Keratinocyte (primary cell): Measurements from ENCODE around the gene RELL2. TPM values are rescaled to one million over a fixed set of nuclear protein-coding genes. Genes with fewer than 3 reads are reported as not detected.
A peak's percentile ranks its signal among the peaks of the same experiment; 100 is the strongest.

Experiments
- DNase-seq: peaks from one replicate; pipeline ENCODE4 v3.0.0-alpha.2; 2011; ENCODE audit warnings: low read depth, missing footprints, low spot score
- FAIRE-seq: peaks from 2 replicates; lab custom pipeline; 2011; peaks lifted over from hg19 to GRCh38; lab: Jason Lieb, UNC
- H2AFZ ChIP-seq: 2 replicates; pipeline ENCODE4 v1.6.0; 2012; ENCODE audit warnings: low read length, control low read depth, inconsistent platforms; ENCODE audit not compliant: control insufficient read depth
- H3K27ac ChIP-seq: 2 replicates; pipeline ENCODE4 v1.5.1; 2011; ENCODE audit warnings: low read length; ENCODE audit not compliant: control insufficient read depth, insufficient read depth
- H3K27me3 ChIP-seq: 3 replicates; pipeline ENCODE4 v1.6.0; 2011; ENCODE audit warnings: low read length; ENCODE audit not compliant: control insufficient read depth, insufficient read depth; ENCODE audit errors: extremely low read depth
- H3K36me3 ChIP-seq, 2 experiments: 2 replicates in 1 of 2; 3 replicates in 1 of 2; pipeline ENCODE4 v1.5.1; 2011; ENCODE audit warnings: low read length in 2 of 2, mild to moderate bottlenecking in 1 of 2; ENCODE audit not compliant: control insufficient read depth in 2 of 2, insufficient read depth in 2 of 2; ENCODE audit errors: extremely low read depth in 1 of 2
- H3K4me1 ChIP-seq: 3 replicates; pipeline ENCODE4 v1.5.1; 2011; ENCODE audit warnings: low read length; ENCODE audit not compliant: control insufficient read depth, insufficient read depth; ENCODE audit errors: extremely low read depth
- H3K4me2 ChIP-seq: 3 replicates; pipeline ENCODE4 v1.6.0; 2011; ENCODE audit warnings: low read depth, low read length; ENCODE audit not compliant: control insufficient read depth, insufficient read depth; ENCODE audit errors: extremely low read depth
- H3K4me3 ChIP-seq, 3 experiments: fragments of 200-600 bp in 1 of 3; sonication (generic) in 1 of 3; 2 replicates in 2 of 3; 3 replicates in 1 of 3; pipeline ENCODE4 v1.5.1; 2011 to 2016; ENCODE audit warnings: low read length in 3 of 3, mild to moderate bottlenecking in 3 of 3, control low read depth in 2 of 3, inconsistent platforms in 1 of 3, low read depth in 1 of 3, mixed read lengths in 1 of 3, mixed run types in 1 of 3, moderate library complexity in 1 of 3; ENCODE audit not compliant: control insufficient read depth in 2 of 3, insufficient read depth in 2 of 3; ENCODE audit errors: extremely low read depth in 1 of 3
- H3K79me2 ChIP-seq: 2 replicates; pipeline ENCODE4 v1.6.0; 2012; ENCODE audit warnings: low read length; ENCODE audit not compliant: control insufficient read depth, insufficient read depth
- H3K9ac ChIP-seq: 3 replicates; pipeline ENCODE4 v1.6.0; 2011; ENCODE audit warnings: low read length; ENCODE audit not compliant: control insufficient read depth, insufficient read depth; ENCODE audit errors: extremely low read depth
- H3K9me1 ChIP-seq: 3 replicates; pipeline ENCODE4 v1.6.0; 2011; ENCODE audit warnings: low read length; ENCODE audit not compliant: control insufficient read depth, insufficient read depth; ENCODE audit errors: extremely low read depth
- H3K9me3 ChIP-seq: 2 replicates; pipeline ENCODE4 v1.5.1; 2012; ENCODE audit warnings: low read depth, low read length; ENCODE audit not compliant: control insufficient read depth
- H4K20me1 ChIP-seq: 3 replicates; pipeline ENCODE4 v1.6.0; 2011; ENCODE audit warnings: low read length; ENCODE audit not compliant: control insufficient read depth, insufficient read depth; ENCODE audit errors: extremely low read depth
- EZH2 ChIP-seq: IDR thresholded peaks from one replicate; pipeline ENCODE4 v1.6.1; 2012; ENCODE audit warnings: inconsistent platforms, mild to moderate bottlenecking, low read length, moderate library complexity
- dilution Hi-C: fragments of 300-500 bp; cut with MboI; formaldehyde crosslinking; loops from one replicate; pipeline ENCODE4 v1.7.0; 2020; ENCODE audit warnings: low sequenced_read_pairs; ENCODE audit not compliant: extremely low pct_ligation_motif_present
- polyA plus RNA-seq, 5 experiments: library from polyadenylated mRNA; depleted of rRNA in 3 of 5; stranded (reverse) in 3 of 5; stranded (forward) in 1 of 5; unstranded in 1 of 5; fragments of >200 nt; gene quantifications; 1 replicate in 1 of 5; 2 replicates in 3 of 5; 3 replicates in 1 of 5; pipeline versions ENCODE4 v1.2.1 to v1.2.3, GENCODE V29; 2011 to 2012; ENCODE audit warnings: missing spikeins in 2 of 5, low read depth in 1 of 5, low replicate concordance in 1 of 5
- TF ChIP-seq, protein P1 (sequence below), 3 experiments: IDR thresholded peaks in 1 of 3; conservative IDR thresholded peaks in 1 of 3; optimal IDR thresholded peaks in 1 of 3; 2 replicates in 2 of 3; 3 replicates in 1 of 3; pipeline versions ENCODE3 to v1.5.1; 2011; ENCODE audit warnings: low read length in 3 of 3, mild to moderate bottlenecking in 3 of 3, moderate library complexity in 2 of 3, control low read depth in 1 of 3, inconsistent platforms in 1 of 3; ENCODE audit not compliant: insufficient read depth in 2 of 3; ENCODE audit errors: extremely low read depth in 1 of 3

Gene RELL2
- polyA plus RNA-seq, 1 donor (not counting 4 experiments of a cell fraction or from before 2014, with no cell fraction given), result 8.9 TPM

GRCh38 chr5:141633871-141634561 is 2.8 kb upstream of the RELL2 start:
- Histone ChIP-seq H3K9me1 (no peaks in the 10 kb centered on the region), H3K4me1 (peaks cover 14% of the 10 kb centered on the region), H4K20me1 (peaks cover 4% of the 10 kb centered on the region), H3K27ac (no peak overlapping the region), H3K9ac (no peak overlapping the region), H3K9me3 (no peaks in the 10 kb centered on the region), H3K4me3 (no peak overlapping the region), H3K36me3 (peaks cover 9 to 12% of the 10 kb centered on the region in 2 experiments), H3K27me3 (no peaks in the 10 kb centered on the region), H3K4me2 (no peak overlapping the region), H2AFZ (no peak overlapping the region), H3K79me2 (peaks cover 54% of the 10 kb centered on the region)
- DNase-seq (no peak), FAIRE-seq (no peak)
- dilution Hi-C loops, result no loop called here
- TF ChIP-seq, protein P1, sequence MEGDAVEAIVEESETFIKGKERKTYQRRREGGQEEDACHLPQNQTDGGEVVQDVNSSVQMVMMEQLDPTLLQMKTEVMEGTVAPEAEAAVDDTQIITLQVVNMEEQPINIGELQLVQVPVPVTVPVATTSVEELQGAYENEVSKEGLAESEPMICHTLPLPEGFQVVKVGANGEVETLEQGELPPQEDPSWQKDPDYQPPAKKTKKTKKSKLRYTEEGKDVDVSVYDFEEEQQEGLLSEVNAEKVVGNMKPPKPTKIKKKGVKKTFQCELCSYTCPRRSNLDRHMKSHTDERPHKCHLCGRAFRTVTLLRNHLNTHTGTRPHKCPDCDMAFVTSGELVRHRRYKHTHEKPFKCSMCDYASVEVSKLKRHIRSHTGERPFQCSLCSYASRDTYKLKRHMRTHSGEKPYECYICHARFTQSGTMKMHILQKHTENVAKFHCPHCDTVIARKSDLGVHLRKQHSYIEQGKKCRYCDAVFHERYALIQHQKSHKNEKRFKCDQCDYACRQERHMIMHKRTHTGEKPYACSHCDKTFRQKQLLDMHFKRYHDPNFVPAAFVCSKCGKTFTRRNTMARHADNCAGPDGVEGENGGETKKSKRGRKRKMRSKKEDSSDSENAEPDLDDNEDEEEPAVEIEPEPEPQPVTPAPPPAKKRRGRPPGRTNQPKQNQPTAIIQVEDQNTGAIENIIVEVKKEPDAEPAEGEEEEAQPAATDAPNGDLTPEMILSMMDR (optimal IDR thresholded peaks at IDR 0.05 in 1 of 3, IDR thresholded peaks at IDR 0.05 in 1 of 3, conservative IDR thresholded peaks at IDR 0.05 in 1 of 3; ENCODE audit: extremely low read depth in 1 of 3, insufficient read depth in 2 of 3, low read length in 3 of 3), result no peak
- TF ChIP-seq EZH2, result no peak

- Histone ChIP-seq H4K20me1 (peaks cover 4% of the 10 kb centered on the region), H3K9me1 (no peaks in the 10 kb centered on the region), H2AFZ (no peak overlapping the region), H3K27ac (no peak overlapping the region), H3K4me3 (no peak overlapping the region), H3K27me3 (no peaks in the 10 kb centered on the region), H3K9me3 (no peaks in the 10 kb centered on the region), H3K9ac (no peak overlapping the region), H3K36me3 (peaks cover 3 to 8% of the 10 kb centered on the region in 2 experiments), H3K79me2 (peaks cover 50% of the 10 kb centered on the region), H3K4me1 (peaks cover 14% of the 10 kb centered on the region), H3K4me2 (peak overlapping the region; percentile 100)
- DNase-seq (no peak), FAIRE-seq (no peak)
- TF ChIP-seq, protein P1 (optimal IDR thresholded peaks at IDR 0.05 in 1 of 3, IDR thresholded peaks at IDR 0.05 in 1 of 3, conservative IDR thresholded peaks at IDR 0.05 in 1 of 3; ENCODE audit: extremely low read depth in 1 of 3, insufficient read depth in 2 of 3, low read length in 3 of 3), result no peak
- no peak for TF ChIP-seq EZH2
- dilution Hi-C loops, result no loop called here
Observed at GRCh38 chr5:141634720-141635119, 2.1 kb upstream of the RELL2 start.
